ENCODE data around the gene PHF1. TPM values are rescaled to one million over a fixed set of nuclear protein-coding genes. Genes with fewer than 3 reads are reported as not detected.

Gene PHF1
- total and polyA plus RNA-seq, 2 of the 13 experiments (the other 11 are each of a cell fraction or from before 2014, with no cell fraction given), result 25.4 to 61.9 TPM

GRCh38 chr6:33410050-33410710 is 634 bp upstream of the PHF1 start (continued):
- TF ChIP-seq, protein P1, sequence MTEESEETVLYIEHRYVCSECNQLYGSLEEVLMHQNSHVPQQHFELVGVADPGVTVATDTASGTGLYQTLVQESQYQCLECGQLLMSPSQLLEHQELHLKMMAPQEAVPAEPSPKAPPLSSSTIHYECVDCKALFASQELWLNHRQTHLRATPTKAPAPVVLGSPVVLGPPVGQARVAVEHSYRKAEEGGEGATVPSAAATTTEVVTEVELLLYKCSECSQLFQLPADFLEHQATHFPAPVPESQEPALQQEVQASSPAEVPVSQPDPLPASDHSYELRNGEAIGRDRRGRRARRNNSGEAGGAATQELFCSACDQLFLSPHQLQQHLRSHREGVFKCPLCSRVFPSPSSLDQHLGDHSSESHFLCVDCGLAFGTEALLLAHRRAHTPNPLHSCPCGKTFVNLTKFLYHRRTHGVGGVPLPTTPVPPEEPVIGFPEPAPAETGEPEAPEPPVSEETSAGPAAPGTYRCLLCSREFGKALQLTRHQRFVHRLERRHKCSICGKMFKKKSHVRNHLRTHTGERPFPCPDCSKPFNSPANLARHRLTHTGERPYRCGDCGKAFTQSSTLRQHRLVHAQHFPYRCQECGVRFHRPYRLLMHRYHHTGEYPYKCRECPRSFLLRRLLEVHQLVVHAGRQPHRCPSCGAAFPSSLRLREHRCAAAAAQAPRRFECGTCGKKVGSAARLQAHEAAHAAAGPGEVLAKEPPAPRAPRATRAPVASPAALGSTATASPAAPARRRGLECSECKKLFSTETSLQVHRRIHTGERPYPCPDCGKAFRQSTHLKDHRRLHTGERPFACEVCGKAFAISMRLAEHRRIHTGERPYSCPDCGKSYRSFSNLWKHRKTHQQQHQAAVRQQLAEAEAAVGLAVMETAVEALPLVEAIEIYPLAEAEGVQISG (CRISPR knock-in tag; IDR thresholded peaks at IDR 0.05), result peak; percentile 95
- TF ChIP-seq SNRNP70 (IDR thresholded peaks at IDR 0.05; ENCODE audit: low read depth, low read length) (no peak), JARID2 (CRISPR knock-in tag; IDR thresholded peaks at IDR 0.05; ENCODE audit: insufficient replicate concordance) (no peak), ZNF33B (CRISPR knock-in tag; IDR thresholded peaks at IDR 0.05) (peak; percentile 95; the same call in 1 of the 2 replicates), TARDBP (CRISPR knock-in tag; IDR thresholded peaks at IDR 0.05) (peak; percentile 100), ZNF792 (CRISPR knock-in tag; IDR thresholded peaks at IDR 0.05) (peak; percentile 89), RARG (CRISPR knock-in tag; IDR thresholded peaks at IDR 0.05; ENCODE audit: low read depth) (no peak), ZNF7 (CRISPR knock-in tag; IDR thresholded peaks at IDR 0.05) (peak; percentile 18; the same call in 1 of the 2 replicates), TAF1 (CRISPR knock-in tag; IDR thresholded peaks at IDR 0.05) (peak; percentile 61; the same call in 1 of the 2 replicates), ARID4A (CRISPR knock-in tag; IDR thresholded peaks at IDR 0.05; ENCODE audit: borderline replicate concordance) (peak; percentile 86; the same call in 1 of the 2 replicates), ZNF260 (CRISPR knock-in tag; IDR thresholded peaks at IDR 0.05; ENCODE audit: borderline replicate concordance, low read depth) (no peak), EZH2 (conservative IDR thresholded peaks at IDR 0.05; ENCODE audit: low read depth, low read length) (no peak), RFX5 (IDR thresholded peaks at IDR 0.05; ENCODE audit: low read depth, low read length) (peak; percentile 66), CSRNP2 (CRISPR knock-in tag; conservative IDR thresholded peaks at IDR 0.05; ENCODE audit: low read depth) (peak; percentile 98), ZNF501 (CRISPR knock-in tag; IDR thresholded peaks at IDR 0.05) (peak; percentile 53), HCFC1 (IDR thresholded peaks at IDR 0.05; ENCODE audit: low read depth, low read length) (no peak; the same call in 1 of the 2 replicates), SMAD3 (CRISPR knock-in tag; IDR thresholded peaks at IDR 0.05) (0 out of 2 replicates have a peak, but pooled peaks have one; percentile 29), FLYWCH1 (CRISPR knock-in tag; IDR thresholded peaks at IDR 0.05) (peak; percentile 95; the same call in 1 of the 2 replicates), ZBTB7A (CRISPR knock-in tag; IDR thresholded peaks at IDR 0.05) (no peak), ZBTB2 (CRISPR knock-in tag; IDR thresholded peaks at IDR 0.05; ENCODE audit: low read depth) (peak; percentile 99)
